Activated T-cell treated with anti-CD3 and anti-CD28 coated beads, Interleukin-2, amount 50 U/mL, for 72 hours (primary cell): ENCODE results near the gene GOSR2. TPM values are rescaled to one million over a fixed set of nuclear protein-coding genes. Genes with fewer than 3 reads are reported as not detected.
"Not testable (repeated sequence)": the region's sequence is repeated elsewhere in the genome, so short reads cannot be mapped to it uniquely, and the experiment has no call there.

ENCODE experiments used
- ATAC-seq, 2 donors: fragments of 150-1000 bp; cut with Tn5 transposase; replicated peaks in 1 of 2; 2 replicates each; pipeline ENCODE4 v1.10.0; 2021; ENCODE audit warnings: moderate library complexity in 2 of 2, mild to moderate bottlenecking in 1 of 2
- DNase-seq, 2 donors: peaks; one replicate each; pipeline ENCODE4 v3.0.0; 2021 to 2022; ENCODE audit warnings: mixed read lengths in 1 of 2
- H3K27ac Mint-ChIP-seq: one replicate; pipeline ENCODE4 v1.8.0; 2022; ENCODE audit warnings: mild to moderate bottlenecking, moderate library complexity, mixed read lengths
- H3K27me3 Mint-ChIP-seq: one replicate; pipeline ENCODE4 v1.8.0; 2022; ENCODE audit warnings: low read depth, mixed read lengths
- H3K36me3 Mint-ChIP-seq, 2 donors: one replicate each; pipeline ENCODE4 v1.8.0; 2022; ENCODE audit warnings: mixed read lengths in 2 of 2, mild to moderate bottlenecking in 1 of 2; ENCODE audit not compliant: insufficient read depth in 2 of 2
- H3K4me1 Mint-ChIP-seq: one replicate; pipeline ENCODE4 v1.8.0; 2022; ENCODE audit warnings: low read depth, mixed read lengths
- H3K4me3 Mint-ChIP-seq, 2 donors: one replicate each; pipeline ENCODE4 v1.8.0; 2022; ENCODE audit warnings: mild to moderate bottlenecking in 2 of 2, mixed read lengths in 2 of 2, moderate library complexity in 2 of 2
- H3K9me3 Mint-ChIP-seq, 2 donors: one replicate each; pipeline ENCODE4 v1.8.0; 2022; ENCODE audit warnings: mixed read lengths in 2 of 2
- total RNA-seq, 2 donors: library from RNA; stranded (reverse); gene quantifications; one replicate each; pipeline ENCODE4 v1.2.3, GENCODE V29; 2022

GOSR2 gene
- total RNA-seq, 2 donors from 2014 or later = 41.3 to 45.9 TPM

- no peak for DNase-seq
- Mint-ChIP-seq H3K4me3 (no peak overlapping the region), H3K27ac (no peak overlapping the region), H3K4me1 (no peaks in the 10 kb centered on the region), H3K9me3 (no peaks in the 10 kb centered on the region), H3K27me3 (no peaks in the 10 kb centered on the region), H3K36me3 (no peaks in the 10 kb centered on the region)
- no peak for ATAC-seq
Observed at GRCh38 chr17:46898860-46899259, 24.1 kb upstream of the GOSR2 start.

- Mint-ChIP-seq H3K27ac (no peak overlapping the region), H3K27me3 (no peaks in the 10 kb centered on the region), H3K4me1 (no peaks in the 10 kb centered on the region), H3K36me3 (no peaks in the 10 kb centered on the region), H3K9me3 (peaks cover 0 to 2% of the 10 kb centered on the region in 2 donors), H3K4me3 (no peak overlapping the region)
- ATAC-seq = no peak
- DNase-seq = no peak
Observed at GRCh38 chr17:46901291-46901690, 21.7 kb upstream of the GOSR2 start.

GRCh38 chr17:46903762-46904672 is 18.9 kb upstream of the GOSR2 start:
- Mint-ChIP-seq H3K4me3 (no peak overlapping the region), H3K4me1 (no peaks in the 10 kb centered on the region), H3K9me3 (peaks cover 0 to 2% of the 10 kb centered on the region in 2 donors), H3K27ac (no peak overlapping the region), H3K27me3 (no peaks in the 10 kb centered on the region), H3K36me3 (no peaks in the 10 kb centered on the region)
- ATAC-seq = no peak
- no peak for DNase-seq

GRCh38 chr17:46908068-46908737 is 14.8 kb upstream of the GOSR2 start:
- no peak overlapping the region for H3K4me3 Mint-ChIP-seq
- ATAC-seq (no peak), DNase-seq (no peak)
- H3K4me1 Mint-ChIP-seq = no peaks in the 10 kb centered on the region
- no peaks in the 10 kb centered on the region for H3K36me3 Mint-ChIP-seq
- no peaks in the 10 kb centered on the region for H3K27me3 Mint-ChIP-seq
- peaks cover 0 to 2% of the 10 kb centered on the region in 2 donors for H3K9me3 Mint-ChIP-seq
- no peak overlapping the region for H3K27ac Mint-ChIP-seq

- ATAC-seq (no peak), DNase-seq (no peak)
- no peak overlapping the region for H3K27ac Mint-ChIP-seq
- H3K9me3 Mint-ChIP-seq = no peaks in the 10 kb centered on the region
- no peaks in the 10 kb centered on the region for H3K4me1 Mint-ChIP-seq
- H3K4me3 Mint-ChIP-seq = no peak overlapping the region
- H3K27me3 Mint-ChIP-seq = no peaks in the 10 kb centered on the region
- no peaks in the 10 kb centered on the region for H3K36me3 Mint-ChIP-seq
Observed at GRCh38 chr17:46910179-46910927, 12.6 kb upstream of the GOSR2 start.

GRCh38 chr17:46911311-46911710 is 11.6 kb upstream of the GOSR2 start:
- Mint-ChIP-seq H3K27ac (no peak overlapping the region), H3K4me1 (no peaks in the 10 kb centered on the region), H3K4me3 (no peak overlapping the region), H3K36me3 (no peaks in the 10 kb centered on the region), H3K27me3 (no peaks in the 10 kb centered on the region), H3K9me3 (no peaks in the 10 kb centered on the region)
- ATAC-seq (no peak), DNase-seq (no peak)

- H3K4me1 Mint-ChIP-seq = no peaks in the 10 kb centered on the region
- peaks cover 0 to 1% of the 10 kb centered on the region in 2 donors for H3K36me3 Mint-ChIP-seq
- no peaks in the 10 kb centered on the region for H3K9me3 Mint-ChIP-seq
- ATAC-seq (no peak), DNase-seq (no peak)
- H3K4me3 Mint-ChIP-seq = no peak overlapping the region
- H3K27ac Mint-ChIP-seq = no peak overlapping the region
- H3K27me3 Mint-ChIP-seq = no peaks in the 10 kb centered on the region
Observed at GRCh38 chr17:46915596-46915995, 7.4 kb upstream of the GOSR2 start.

GRCh38 chr17:46916211-46916610 is 6.7 kb upstream of the GOSR2 start:
- Mint-ChIP-seq H3K36me3 (peaks cover 0 to 1% of the 10 kb centered on the region in 2 donors), H3K4me3 (no peak overlapping the region)

GRCh38 chr17:46916623-46917022 is 6.3 kb upstream of the GOSR2 start:
- ATAC-seq (no peak), DNase-seq (no peak)
- Mint-ChIP-seq H3K27ac (no peak overlapping the region), H3K4me1 (no peaks in the 10 kb centered on the region), H3K4me3 (no peak overlapping the region), H3K9me3 (no peaks in the 10 kb centered on the region), H3K36me3 (peaks cover 0 to 1% of the 10 kb centered on the region in 2 donors), H3K27me3 (no peaks in the 10 kb centered on the region)

More at GRCh38 chr17:46916211-46916610, 6.7 kb upstream of the GOSR2 start:
- Mint-ChIP-seq H3K4me1 (no peaks in the 10 kb centered on the region), H3K9me3 (no peaks in the 10 kb centered on the region), H3K27ac (no peak overlapping the region), H3K27me3 (no peaks in the 10 kb centered on the region)
- DNase-seq (no peak), ATAC-seq (no peak)

- no peak for DNase-seq
- H3K4me3 Mint-ChIP-seq = no peak overlapping the region
- H3K27me3 Mint-ChIP-seq = no peaks in the 10 kb centered on the region
- H3K36me3 Mint-ChIP-seq = peaks cover 0 to 1% of the 10 kb centered on the region in 2 donors
- no peak overlapping the region for H3K27ac Mint-ChIP-seq
- H3K9me3 Mint-ChIP-seq = no peaks in the 10 kb centered on the region
- ATAC-seq = no peak
- no peaks in the 10 kb centered on the region for H3K4me1 Mint-ChIP-seq
Observed at GRCh38 chr17:46917041-46917440, 5.9 kb upstream of the GOSR2 start.

GRCh38 chr17:46917516-46917915 is 5.4 kb upstream of the GOSR2 start:
- DNase-seq = no peak
- Mint-ChIP-seq H3K4me3 (no peak overlapping the region), H3K9me3 (no peaks in the 10 kb centered on the region), H3K36me3 (peaks cover 0 to 1% of the 10 kb centered on the region in 2 donors), H3K4me1 (no peaks in the 10 kb centered on the region), H3K27me3 (no peaks in the 10 kb centered on the region), H3K27ac (no peak overlapping the region)
- ATAC-seq = no peak

GRCh38 chr17:46921962-46922361 is 998 bp upstream of the GOSR2 start:
- peak overlapping the region; percentile 75 to 90 for H3K4me3 Mint-ChIP-seq
- H3K27ac Mint-ChIP-seq = not testable (repeated sequence)

GRCh38 chr17:46922487-46922803 is 515 bp upstream of the GOSR2 start:
- peak; percentile 2 to 4 for ATAC-seq
- no peak for DNase-seq
- no peaks in the 10 kb centered on the region for H3K9me3 Mint-ChIP-seq
- H3K4me3 Mint-ChIP-seq = peak overlapping the region; percentile 87 to 90
- H3K27ac Mint-ChIP-seq = peak overlapping the region; percentile 99
- H3K4me1 Mint-ChIP-seq = peaks cover 39% of the 10 kb centered on the region
- H3K27me3 Mint-ChIP-seq = no peaks in the 10 kb centered on the region
- peaks cover 0 to 5% of the 10 kb centered on the region in 2 donors for H3K36me3 Mint-ChIP-seq

More at GRCh38 chr17:46921962-46922361, 998 bp upstream of the GOSR2 start:
- not testable (repeated sequence) for DNase-seq, ATAC-seq, H3K9me3 Mint-ChIP-seq, H3K27me3 Mint-ChIP-seq, H3K36me3 Mint-ChIP-seq
- peaks cover 34% of the 10 kb centered on the region for H3K4me1 Mint-ChIP-seq
